A549 treated with Hydrocortisone at 1 μM for 4 hours (cell line): Measurements from ENCODE around the gene CDH26. TPM values are rescaled to one million over a fixed set of nuclear protein-coding genes. Genes with fewer than 3 reads are reported as not detected.

Experiments used
- total RNA-seq: library from RNA; stranded (reverse); fragments of 200-300 nt; extraction: Qiagen RNA extraction; gene quantifications from 5 replicates; pipeline ENCODE4 v1.2.3, GENCODE V29; 2022

The CDH26 gene
- total RNA-seq, result 0.06 to 0.30 TPM (median 0.13 TPM) in 5 replicates

GRCh38 chr20:59958123-59958522 is at the start of gene CDH26:
TSS of gene CDH26 (plus strand) at chr20:59958423. CDS start at chr20:59958727, 304 bp downstream.

GRCh38 chr20:59933296-59933848 is 24.9 kb upstream of the CDH26 start, which contains the start of gene SYCP2:
TSS of gene SYCP2 (minus strand) at chr20:59933637. CDS start at chr20:59922413, 11,224 bp downstream.

GRCh38 chr20:59940129-59940955 is 17.9 kb upstream of the CDH26 start, which contains the start of the genes FAM217B and PPP1R3D:
TSS of gene FAM217B (plus strand) at chr20:59940389. CDS start at chr20:59943944, 3,555 bp downstream.
TSS of gene PPP1R3D (minus strand) at chr20:59940305. CDS start at chr20:59939931, 374 bp downstream.

Other genes with a start within 250 kb of the CDH26 start
- 0.15 to 0.91 TPM (median 0.30 TPM) in 5 replicates for gene SYCP2, start 24.8 kb upstream of the CDH26 start, total RNA-seq
- gene PPP1R3D, start 18.1 kb upstream of the CDH26 start, total RNA-seq, result 1.9 to 3.0 TPM (median 2.3 TPM) in 5 replicates
- 5.5 to 6.7 TPM (median 6.3 TPM) in 5 replicates for gene FAM217B, start 18.0 kb upstream of the CDH26 start, total RNA-seq